ENCODE results near the gene ENGASE.

GRCh38 chr17:79114458-79115301 lies 40.1 kb downstream of the ENGASE start:
- TF ChIP-seq CTCF (conservative IDR thresholded peaks at IDR 0.05 in 1 of 2, IDR thresholded peaks at IDR 0.05 in 1 of 2; ENCODE audit: low read depth in 1 of 2, low read length in 2 of 2) (no peak), EZH2 (IDR thresholded peaks at IDR 0.05; ENCODE audit: low read length, missing control alignments) (no peak)
